K562 (cell line): ENCODE data around the gene KIAA0319L. TPM values are rescaled to one million over a fixed set of nuclear protein-coding genes. Genes with fewer than 3 reads are reported as not detected.

Experiments
- ATF2 ChIP-seq: sonication (generic); formaldehyde crosslinking; IDR thresholded peaks from 2 replicates; pipeline ENCODE4 v1.8.1; 2022; ENCODE audit warnings: missing genetic modification reagents
- CTCF ChIP-seq, 3 experiments: IDR thresholded peaks in 2 of 3; conservative IDR thresholded peaks in 1 of 3; 2 replicates each; pipeline ENCODE4 v1.5.1; 2011 to 2012; ENCODE audit warnings: low read length in 3 of 3, mild to moderate bottlenecking in 3 of 3, control low read depth in 2 of 3, improper control_type of control experiment in 1 of 3, inconsistent platforms in 1 of 3, low read depth in 1 of 3, mixed read lengths in 1 of 3, moderate library complexity in 1 of 3; ENCODE audit not compliant: insufficient read depth in 2 of 3
- DLX4 ChIP-seq: fragments of 250-450 bp; sonication (Bioruptor Pico); IDR thresholded peaks from 2 replicates; pipeline ENCODE4 v1.6.1; 2021; ENCODE audit warnings: mild to moderate bottlenecking
- DNMT1 ChIP-seq: fragments of 450-650 bp; IDR thresholded peaks from 2 replicates; pipeline ENCODE4 v1.6.1; 2016; ENCODE audit warnings: antibody characterized with exemption, mild to moderate bottlenecking
- FOXA3 ChIP-seq, 2 experiments: fragments of 450-650 bp in 1 of 2; sonication (generic) in 1 of 2; formaldehyde crosslinking; IDR thresholded peaks in 1 of 2; conservative IDR thresholded peaks in 1 of 2; 2 replicates each; pipeline versions ENCODE4 v1.4.0 to v1.8.0; 2020 to 2022; ENCODE audit warnings: mild to moderate bottlenecking in 2 of 2, missing genetic modification reagents in 1 of 2
- FOXJ3 ChIP-seq: sonication (generic); formaldehyde crosslinking; IDR thresholded peaks from 2 replicates; pipeline ENCODE4 v1.4.0; 2020; ENCODE audit warnings: mild to moderate bottlenecking, missing genetic modification reagents
- HDAC2 ChIP-seq: fragments of 450-650 bp; IDR thresholded peaks from 2 replicates; pipeline ENCODE4 v1.6.1; 2016; ENCODE audit warnings: mild to moderate bottlenecking
- JUN ChIP-seq, 2 experiments: sonication (generic) in 1 of 2; formaldehyde crosslinking in 1 of 2; IDR thresholded peaks; 2 replicates each; pipeline versions ENCODE4 v1.6.1 to v1.8.0; 2012 to 2022; ENCODE audit warnings: borderline replicate concordance in 2 of 2, mild to moderate bottlenecking in 2 of 2, improper control_type of control experiment in 1 of 2, low read depth in 1 of 2, low read length in 1 of 2, missing genetic modification reagents in 1 of 2
- MLLT1 ChIP-seq, 2 experiments: fragments of 450-650 bp; IDR thresholded peaks; 2 replicates each; pipeline ENCODE4 v1.6.1; 2016
- NFIX ChIP-seq: fragments of 250-450 bp; sonication (Bioruptor Pico); IDR thresholded peaks from 2 replicates; pipeline ENCODE4 v1.4.0; 2020; ENCODE audit warnings: low read depth, mild to moderate bottlenecking, moderate library complexity
- NFYB ChIP-seq: IDR thresholded peaks from 2 replicates; pipeline ENCODE4 v1.6.1; 2011; ENCODE audit warnings: mild to moderate bottlenecking, moderate library complexity; ENCODE audit not compliant: insufficient read length; ENCODE audit errors: extremely low read depth
- PCBP1 ChIP-seq: fragments of 200-400 bp; formaldehyde crosslinking; IDR thresholded peaks from 2 replicates; pipeline ENCODE4 v1.6.1; 2018; ENCODE audit warnings: mild to moderate bottlenecking, low read depth, low read length; ENCODE audit not compliant: poor library complexity, severe bottlenecking
- PHB ChIP-seq: fragments of 250-450 bp; sonication (Bioruptor Pico); IDR thresholded peaks from 2 replicates; pipeline ENCODE4 v1.5.0; 2021
- RNF219 ChIP-seq: fragments of 250-450 bp; sonication (Bioruptor Pico); IDR thresholded peaks from 2 replicates; pipeline ENCODE4 v1.5.0; 2022; ENCODE audit warnings: mild to moderate bottlenecking
- XRCC3 ChIP-seq: fragments of 450-650 bp; IDR thresholded peaks from 2 replicates; pipeline ENCODE4 v1.6.1; 2017; ENCODE audit warnings: mild to moderate bottlenecking, moderate library complexity
- ZNF395 ChIP-seq: fragments of 200-800 bp; sonication (Bioruptor generic); IDR thresholded peaks from 2 replicates; pipeline ENCODE4 v1.6.1; 2017; ENCODE audit warnings: missing genetic modification characterization, missing compliant biosample characterization
- polyA plus RNA-seq, 8 experiments: library from polyadenylated mRNA; depleted of rRNA in 4 of 8; stranded (reverse) in 5 of 8; unstranded in 3 of 8; fragments of >200 nt; fragmentation: Nextera tagmentation in 2 of 8; fragmentation: Illumina TruSeq in 1 of 8; extraction: Ambion mirVana in 2 of 8; extraction: Trizol in 1 of 8; gene quantifications; 2 replicates each; pipeline versions ENCODE4 v1.2.1 to v1.2.3, GENCODE V29; 2011 to 2014; ENCODE audit warnings: inconsistent platforms in 1 of 8, missing spikeins in 1 of 8
- total RNA-seq, 7 experiments: library from RNA; depleted of rRNA in 6 of 7; stranded (reverse); fragments of >200 nt in 6 of 7; fragmentation: Illumina TruSeq in 2 of 7; extraction: Trizol in 2 of 7; gene quantifications; 2 replicates each; pipeline versions ENCODE4 v1.2.1 to v1.2.3, GENCODE V29; 2011 to 2021; ENCODE audit warnings: low replicate concordance in 1 of 7

The KIAA0319L gene
- total and polyA plus RNA-seq, 9 of the 15 experiments (the other 6 are each of a cell fraction or from before 2014, with no cell fraction given) = 2.4 to 51.7 (median 27.4) TPM

GRCh38 chr1:35499652-35500176, 57.5 kb downstream of the KIAA0319L start (continued):
- peak; percentile 70; the same call in 1 of the 2 replicates for TF ChIP-seq JUN (IDR thresholded peaks at IDR 0.05; ENCODE audit: borderline replicate concordance, low read depth, low read length)
- TF ChIP-seq JUN (CRISPR knock-in tag; IDR thresholded peaks at IDR 0.05; ENCODE audit: borderline replicate concordance) = no peak
- TF ChIP-seq PHB = no peak
- TF ChIP-seq HDAC2 = peak; percentile 96
- no peak for TF ChIP-seq XRCC3
- no peak for TF ChIP-seq NFYB
- no peak for TF ChIP-seq PCBP1
- no peak for TF ChIP-seq NFIX (CRISPR knock-in tag)
- TF ChIP-seq DNMT1 = no peak
- peak; percentile 88 to 92 for TF ChIP-seq MLLT1 (IDR thresholded peaks at IDR 0.05)
- no peak for TF ChIP-seq DLX4 (CRISPR knock-in tag)
- no peak for TF ChIP-seq FOXA3 (CRISPR knock-in tag; conservative IDR thresholded peaks at IDR 0.05 in 1 of 2, IDR thresholded peaks at IDR 0.05 in 1 of 2)
- no peak for TF ChIP-seq RNF219
- TF ChIP-seq FOXJ3 (CRISPR knock-in tag) = no peak
- TF ChIP-seq CTCF (IDR thresholded peaks at IDR 0.05 in 2 of 3, conservative IDR thresholded peaks at IDR 0.05 in 1 of 3; ENCODE audit: insufficient read depth in 2 of 3, low read depth in 1 of 3, low read length in 3 of 3) = no peak
- TF ChIP-seq ATF2 (CRISPR knock-in tag) = no peak
- TF ChIP-seq ZNF395 = no peak
